Activated CD8-positive, alpha-beta memory T cell treated with anti-CD3 and anti-CD28 coated beads for 48 hours (primary cell): ENCODE results near the gene SYT15.

Experiments used
- DNase-seq, 3 experiments: peaks; one replicate each; pipeline ENCODE4 v3.0.0-alpha.2; 2020; ENCODE audit warnings: low read depth in 2 of 3, low spot score in 2 of 3

SYT15 gene

DNA sequence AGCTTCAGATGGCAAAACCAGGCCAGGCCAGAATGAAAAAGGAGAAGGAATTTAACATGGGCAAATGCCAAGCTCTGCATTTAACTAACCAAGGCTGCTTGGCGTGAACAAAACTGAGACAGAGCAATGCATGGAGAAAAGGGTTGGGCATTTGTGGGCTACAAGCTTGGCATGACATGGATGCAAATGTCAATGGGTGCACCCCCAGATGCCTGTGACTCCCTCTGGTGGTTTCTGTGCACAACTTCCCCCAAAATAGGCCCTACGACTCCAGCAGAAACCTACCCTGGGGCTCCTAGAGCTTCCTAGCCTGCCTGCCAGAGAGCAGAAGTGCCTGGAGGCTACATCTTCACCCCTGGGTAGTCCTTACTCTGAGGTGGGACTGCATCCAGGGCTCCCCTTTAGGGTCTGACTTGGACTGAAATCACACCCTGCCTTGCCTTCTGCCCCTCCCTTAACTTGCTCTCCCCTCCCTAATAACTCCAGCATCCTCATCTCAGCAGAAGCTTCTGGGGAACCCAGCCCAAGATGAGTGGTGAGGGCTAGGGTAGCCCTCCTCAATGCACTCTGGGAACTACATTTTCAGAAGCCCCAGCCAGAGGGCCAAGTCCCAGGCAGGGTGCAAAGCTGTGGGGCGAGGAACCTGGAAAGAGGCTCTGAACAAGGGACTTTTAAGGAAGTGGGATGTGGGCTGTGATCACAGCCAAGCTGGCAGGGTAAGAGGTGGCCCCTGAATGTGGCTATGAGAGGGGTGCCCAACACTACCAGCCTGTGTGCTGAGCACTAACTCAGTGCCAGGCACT is 33.7 kb upstream of the SYT15 start:
- DNase-seq: no peak

GRCh38 chr10:46545861-46546590 is 32.9 kb upstream of the SYT15 start:
- no peak for DNase-seq

- DNase-seq: no peak
These were observed 32.1 kb upstream of the SYT15 start for GRCh38 chr10:46546591-46547540.

- DNase-seq: no peak
These were observed 31.1 kb upstream of the SYT15 start for GRCh38 chr10:46547541-46548497.

DNA sequence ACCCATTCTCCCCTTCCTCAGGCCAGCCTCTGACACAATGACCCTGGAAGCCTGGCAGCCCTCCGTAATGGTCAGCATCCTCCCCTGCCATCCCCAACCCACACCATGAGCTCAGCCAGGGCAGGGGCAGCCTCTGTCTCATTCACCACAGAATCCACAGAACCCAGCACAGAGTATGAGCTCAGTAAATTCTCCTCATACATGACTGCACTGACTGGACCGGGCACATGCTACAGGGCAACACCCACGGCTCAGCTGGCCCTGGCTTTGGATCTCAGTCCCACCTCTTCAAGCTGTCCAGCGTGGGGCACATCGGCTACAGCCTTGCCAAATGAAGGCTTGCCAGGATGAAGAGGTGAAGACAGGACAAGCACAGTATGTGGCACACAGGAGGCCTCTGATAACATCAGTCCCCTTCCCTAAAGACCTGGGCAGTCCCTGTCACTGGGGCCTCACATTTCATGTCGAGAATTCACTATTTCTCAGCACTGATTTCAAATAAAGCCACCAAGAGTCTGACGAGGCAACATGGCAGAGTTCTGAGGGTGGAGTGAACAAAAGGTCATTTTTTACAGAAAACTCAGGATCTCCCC is 30.3 kb upstream of the SYT15 start:
- peak in 1 of 3 experiments; percentile 0 for DNase-seq

DNA sequence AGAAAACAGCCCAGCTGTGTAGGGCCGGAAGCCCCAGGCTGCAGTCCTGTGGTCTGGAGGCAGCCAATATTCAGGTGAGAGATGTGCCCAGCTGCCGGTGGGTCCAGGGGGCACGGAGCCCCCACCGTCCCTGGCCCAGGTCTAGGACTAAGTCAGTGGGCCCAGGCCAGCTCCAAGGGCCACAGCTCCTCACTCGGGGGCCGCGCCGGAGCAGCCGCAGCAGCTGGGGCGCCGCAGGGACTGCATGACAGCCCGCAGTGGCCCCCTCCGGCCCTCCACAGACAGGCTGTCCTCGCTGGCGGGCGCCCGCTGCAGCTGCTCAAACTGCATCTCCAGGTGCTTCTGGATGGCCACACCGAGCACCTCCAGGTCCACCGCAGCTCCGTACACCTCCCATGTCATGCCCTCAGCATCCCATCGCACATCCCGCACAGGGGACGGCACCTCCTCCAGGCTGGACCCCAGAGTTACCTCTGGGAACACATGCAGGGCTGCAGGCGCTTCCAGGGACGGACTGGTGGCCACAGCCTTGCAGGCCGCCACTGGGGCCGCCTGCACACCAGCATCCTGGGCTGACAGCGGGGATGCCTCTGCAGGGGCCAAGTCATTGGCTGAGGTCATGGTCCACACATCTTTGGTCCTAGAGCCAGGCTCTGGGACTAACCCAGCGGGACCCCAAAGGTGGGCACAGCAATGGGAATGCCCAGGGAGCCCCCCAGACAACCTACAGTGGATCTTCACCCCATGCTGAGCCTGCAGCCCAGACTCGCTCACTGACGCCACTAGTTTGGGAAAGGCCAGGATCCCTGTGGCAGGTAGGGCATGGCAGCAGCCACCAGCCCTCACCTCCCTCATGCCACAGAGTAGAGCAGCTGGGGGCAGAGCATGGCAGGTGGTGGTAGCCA is 29.5 kb upstream of the SYT15 start:
- peak in 1 of 3 experiments; percentile 0 for DNase-seq

DNA sequence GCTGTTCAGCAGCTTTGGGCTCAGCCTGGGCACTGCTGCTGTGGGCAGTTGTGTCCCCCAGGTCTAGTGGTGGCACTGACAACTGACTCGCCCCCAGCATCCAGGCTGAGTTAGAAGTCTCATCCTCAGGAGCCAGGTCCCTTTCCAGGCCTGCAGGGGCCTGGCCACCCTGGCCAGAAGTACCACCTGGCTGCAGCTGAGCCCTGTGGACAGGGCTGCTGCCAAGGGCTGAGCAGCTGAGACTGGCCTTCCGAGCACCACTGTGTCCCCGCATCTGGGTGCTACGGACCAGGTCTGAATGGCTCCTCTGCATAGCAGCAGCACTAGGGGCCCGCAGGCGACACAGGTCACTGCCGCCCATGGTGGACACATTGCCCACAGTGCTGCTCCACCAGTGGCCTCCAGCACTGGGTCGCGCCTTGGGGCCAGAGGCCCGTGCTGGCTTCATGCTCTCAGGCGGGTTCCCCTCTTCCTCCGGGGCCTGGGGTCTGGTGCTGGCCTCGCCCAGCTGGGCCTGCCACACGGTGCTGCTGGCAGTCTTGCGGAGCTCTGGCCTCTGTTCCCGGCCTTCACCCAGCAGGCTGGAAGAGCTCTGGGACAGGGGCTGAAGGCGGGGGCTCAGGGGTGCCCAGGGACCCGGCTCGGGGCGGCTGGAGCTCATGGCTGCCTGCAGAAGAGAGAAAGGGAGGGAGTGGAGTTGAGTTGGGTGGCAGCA is 28.7 kb upstream of the SYT15 start:
- DNase-seq: no peak

DNA sequence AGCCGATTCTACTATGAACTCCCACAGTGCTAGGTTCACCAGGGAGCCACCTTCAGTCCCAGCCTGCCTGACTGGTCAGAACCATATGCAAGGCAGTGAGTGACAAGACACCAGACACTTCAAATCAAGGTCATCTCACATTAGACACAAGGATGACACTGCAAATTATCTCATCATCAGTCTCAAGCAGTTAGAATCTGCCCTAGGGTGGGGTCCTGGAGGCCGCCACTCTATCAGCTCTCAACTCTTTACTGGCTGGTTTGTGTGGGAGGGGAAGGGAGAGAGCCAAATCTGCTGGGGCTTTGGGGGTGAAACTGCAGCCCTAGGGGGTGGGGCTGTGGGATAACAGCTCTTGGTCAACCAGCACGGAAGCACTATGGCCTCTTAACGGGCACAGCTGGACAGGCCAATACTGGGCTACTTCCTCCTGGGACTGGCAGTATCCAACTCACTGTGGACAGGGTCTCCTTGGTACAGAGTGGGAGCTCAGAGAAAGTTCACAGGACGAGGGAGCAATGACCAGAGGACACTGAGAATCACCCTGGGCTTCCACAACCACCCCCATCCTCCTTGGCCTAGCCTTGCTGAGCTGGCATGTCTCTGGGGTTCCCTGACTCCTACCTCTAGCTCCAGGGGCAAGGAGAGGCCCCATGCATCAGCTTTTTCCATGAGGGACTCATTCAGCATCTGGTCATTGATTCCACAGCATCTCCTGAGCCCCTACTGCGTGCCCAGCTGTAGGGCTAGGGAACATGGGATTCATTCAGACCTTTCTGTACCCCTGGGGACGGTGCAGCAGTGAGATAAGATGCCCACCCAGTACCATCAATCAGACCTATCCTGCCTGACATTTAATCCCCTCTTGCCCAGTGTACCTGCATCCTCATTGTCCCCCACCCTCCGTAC is 27.9 kb upstream of the SYT15 start:
- no peak for DNase-seq

GRCh38 chr10:46551701-46552525 is 27.0 kb upstream of the SYT15 start:
- peak in 1 of 3 experiments; percentile 0 for DNase-seq

GRCh38 chr10:46552526-46553237 is 26.2 kb upstream of the SYT15 start:
- peak in 1 of 3 experiments; percentile 0 for DNase-seq

GRCh38 chr10:46553238-46554049 is 25.5 kb upstream of the SYT15 start:
- no peak for DNase-seq

DNA sequence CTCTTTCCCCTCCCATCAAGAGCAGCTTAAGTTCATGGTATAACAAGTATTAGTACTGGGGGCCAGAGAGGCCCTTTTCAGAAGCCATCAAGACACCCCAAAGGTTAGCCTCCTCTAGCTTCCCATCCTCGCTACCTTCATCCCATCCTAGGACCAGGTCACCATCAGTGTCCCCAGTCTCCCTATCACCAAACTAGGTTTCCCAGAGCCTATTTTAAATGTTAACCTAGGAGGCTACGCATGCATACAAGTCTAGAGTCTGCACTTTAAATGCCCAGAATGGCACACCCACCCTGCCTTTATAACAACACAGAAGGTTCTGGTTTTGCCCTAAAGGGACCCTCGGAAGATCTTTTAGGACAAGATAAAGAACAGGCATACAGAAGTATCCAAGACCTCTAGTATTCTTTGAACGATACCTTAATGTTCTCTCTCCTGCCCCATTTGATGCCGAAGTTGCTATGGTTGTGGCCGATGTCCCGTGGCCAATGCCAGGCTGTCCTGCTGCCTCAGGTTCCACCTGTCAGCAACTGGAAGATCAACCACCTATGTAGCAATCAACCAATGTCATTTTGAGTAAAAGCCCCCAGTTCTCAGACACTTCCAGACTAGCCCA is 24.7 kb upstream of the SYT15 start:
- DNase-seq: no peak

DNA sequence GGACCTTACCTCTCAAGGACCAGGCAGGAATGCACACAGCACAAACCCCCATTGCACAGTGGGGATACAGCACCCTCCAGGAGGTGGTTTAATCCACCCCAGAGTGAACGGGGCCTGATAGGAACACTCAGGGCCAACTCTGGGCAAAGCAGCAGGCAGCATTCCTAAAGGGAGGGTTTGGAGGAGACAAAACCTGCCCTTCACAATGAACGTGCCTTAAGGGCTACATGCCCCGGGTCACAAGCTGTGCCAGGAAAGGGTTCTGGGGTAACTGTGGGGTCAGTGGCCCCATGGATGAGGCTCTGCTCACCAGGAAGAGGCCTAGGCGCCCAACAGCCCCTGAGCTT is 23.6 kb upstream of the SYT15 start:
- DNase-seq: peak in 1 of 3 experiments; percentile 0
